Urinary bladder (tissue), 4 donors: ENCODE data around the gene HDDC2. TPM values are rescaled to one million over a fixed set of nuclear protein-coding genes. Genes with fewer than 3 reads are reported as not detected.

Source experiments
- DNase-seq: peaks from one replicate; pipeline ENCODE4 v3.0.0-alpha.2; 2015; ENCODE audit errors: extremely low spot score
- H3K27ac ChIP-seq: one replicate; pipeline ENCODE4 v1.5.1; 2013; ENCODE audit warnings: low read depth, mild to moderate bottlenecking, moderate library complexity
- H3K36me3 ChIP-seq: one replicate; pipeline ENCODE4 v1.6.1; 2013; ENCODE audit warnings: mild to moderate bottlenecking, moderate library complexity; ENCODE audit not compliant: insufficient read depth
- H3K4me1 ChIP-seq: one replicate; pipeline ENCODE4 v1.6.1; 2013; ENCODE audit warnings: mild to moderate bottlenecking, moderate library complexity; ENCODE audit not compliant: insufficient read depth
- H3K4me3 ChIP-seq: one replicate; pipeline ENCODE4 v1.5.1; 2013; ENCODE audit warnings: low read depth, low read length
- WGBS: extraction: QIAGEN DNeasy Blood & Tissue Kit; methylation state at CpG from one replicate; pipeline ENCODE4 v1.1.7; 2013; 5-methylcytosine and 5-hydroxymethylcytosine counted together
- polyA plus RNA-seq: library from polyadenylated mRNA; stranded (reverse); fragments of 200-250 nt; gene quantifications from one replicate; pipeline ENCODE4 v1.2.3, GENCODE V29; 2013
- total RNA-seq: library from RNA; depleted of rRNA; stranded (reverse); fragments of >200 nt; gene quantifications from one replicate; pipeline ENCODE4 v1.2.3, GENCODE V29; 2014
- donor health status: healthy with polysubstance abuse.
- donor health status: healthy.

The HDDC2 gene
- total and polyA plus RNA-seq, 2 donors = 44.6 to 53.5 TPM

- Histone ChIP-seq H3K27ac (no peak overlapping the region), H3K36me3 (no peaks in the 10 kb centered on the region), H3K4me3 (no peak overlapping the region), H3K4me1 (no peaks in the 10 kb centered on the region)
- WGBS = 92% methylated on average over 8 of the region's 8 CpGs
- no peak for DNase-seq
These were observed 30.1 kb downstream of the HDDC2 start for GRCh38 chr6:125271486-125272159.

- no peak for DNase-seq
- WGBS = 98% methylated on average over 4 of the region's 4 CpGs
- Histone ChIP-seq H3K4me1 (no peaks in the 10 kb centered on the region), H3K36me3 (no peaks in the 10 kb centered on the region), H3K4me3 (no peak overlapping the region), H3K27ac (no peak overlapping the region)
These were observed 31.4 kb downstream of the HDDC2 start for GRCh38 chr6:125270380-125270779.

GRCh38 chr6:125269328-125269985 is 32.3 kb downstream of the HDDC2 start:
- H3K4me3 ChIP-seq = no peak overlapping the region
- H3K27ac ChIP-seq = no peak overlapping the region
- 93% methylated on average over 7 of the region's 7 CpGs for WGBS
- no peaks in the 10 kb centered on the region for H3K4me1 ChIP-seq
- no peaks in the 10 kb centered on the region for H3K36me3 ChIP-seq
- no peak for DNase-seq

- 96% methylated on average over 4 of the region's 4 CpGs for WGBS
- Histone ChIP-seq H3K4me3 (no peak overlapping the region), H3K4me1 (no peaks in the 10 kb centered on the region), H3K27ac (no peak overlapping the region), H3K36me3 (no peaks in the 10 kb centered on the region)
- DNase-seq = no peak
These were observed 33.0 kb downstream of the HDDC2 start for GRCh38 chr6:125268765-125269164.

- DNase-seq = no peak
- Histone ChIP-seq H3K36me3 (no peaks in the 10 kb centered on the region), H3K4me3 (no peak overlapping the region), H3K4me1 (no peaks in the 10 kb centered on the region), H3K27ac (no peak overlapping the region)
- 92% methylated on average over 12 of the region's 12 CpGs for WGBS
These were observed 33.8 kb downstream of the HDDC2 start for GRCh38 chr6:125267806-125268523.

GRCh38 chr6:125264476-125264875 is 37.3 kb downstream of the HDDC2 start:
- Histone ChIP-seq H3K4me3 (no peak overlapping the region), H3K4me1 (no peaks in the 10 kb centered on the region), H3K27ac (no peak overlapping the region), H3K36me3 (no peaks in the 10 kb centered on the region)
- no peak for DNase-seq
- 94% methylated on average over 4 of the region's 4 CpGs for WGBS

- DNase-seq = no peak
- no peaks in the 10 kb centered on the region for H3K4me1 ChIP-seq
- H3K36me3 ChIP-seq = no peaks in the 10 kb centered on the region
- 53% methylated on average over 12 of the region's 12 CpGs for WGBS
- no peak overlapping the region for H3K27ac ChIP-seq
- H3K4me3 ChIP-seq = no peak overlapping the region
These were observed 39.5 kb downstream of the HDDC2 start for GRCh38 chr6:125262016-125263013.

GRCh38 chr6:125259354-125259736 is 42.4 kb downstream of the HDDC2 start:
- Histone ChIP-seq H3K4me1 (no peaks in the 10 kb centered on the region), H3K36me3 (no peaks in the 10 kb centered on the region), H3K4me3 (no peak overlapping the region), H3K27ac (no peak overlapping the region)
- no peak for DNase-seq
- WGBS = 80% methylated on average over 2 of the region's 2 CpGs

- 93% methylated on average over 2 of the region's 2 CpGs for WGBS
- Histone ChIP-seq H3K4me3 (no peak overlapping the region), H3K4me1 (no peaks in the 10 kb centered on the region), H3K27ac (no peak overlapping the region), H3K36me3 (no peaks in the 10 kb centered on the region)
- DNase-seq = no peak
These were observed 43.0 kb downstream of the HDDC2 start for GRCh38 chr6:125258651-125259353.

- H3K4me3 ChIP-seq = no peak overlapping the region
- DNase-seq = no peak
- no peak overlapping the region for H3K27ac ChIP-seq
- no peaks in the 10 kb centered on the region for H3K4me1 ChIP-seq
- WGBS = 94% methylated on average over 3 of the region's 3 CpGs
- H3K36me3 ChIP-seq = no peaks in the 10 kb centered on the region
These were observed 44.4 kb downstream of the HDDC2 start for GRCh38 chr6:125257351-125257750.

GRCh38 chr6:125255201-125255600 is 46.6 kb downstream of the HDDC2 start:
- H3K4me1 ChIP-seq = no peaks in the 10 kb centered on the region
- no peak overlapping the region for H3K27ac ChIP-seq
- DNase-seq = no peak
- no peak overlapping the region for H3K4me3 ChIP-seq
- H3K36me3 ChIP-seq = no peaks in the 10 kb centered on the region
- WGBS = 78% methylated on average over 3 of the region's 3 CpGs

GRCh38 chr6:125254321-125254720 is 47.4 kb downstream of the HDDC2 start:
- DNase-seq = no peak
- H3K4me1 ChIP-seq = no peaks in the 10 kb centered on the region
- no peak overlapping the region for H3K4me3 ChIP-seq
- 85% methylated on average over 3 of the region's 3 CpGs for WGBS
- no peaks in the 10 kb centered on the region for H3K36me3 ChIP-seq
- no peak overlapping the region for H3K27ac ChIP-seq

- Histone ChIP-seq H3K4me1 (no peaks in the 10 kb centered on the region), H3K27ac (no peak overlapping the region), H3K36me3 (no peaks in the 10 kb centered on the region), H3K4me3 (no peak overlapping the region)
- no peak for DNase-seq
- WGBS = 91% methylated on average over 2 of the region's 2 CpGs
These were observed 47.9 kb downstream of the HDDC2 start for GRCh38 chr6:125253881-125254280.
